Loucy (cell line): Measurements from ENCODE around the gene TRMT10C.

ENCODE experiments used
- H2AFZ ChIP-seq: fragments of 200-600 bp; sonication (generic); 2 replicates; pipeline ENCODE4 v1.6.0; 2016; ENCODE audit warnings: antibody characterized with exemption, mild to moderate bottlenecking, low read length, moderate library complexity
- H3F3A ChIP-seq: fragments of 200-600 bp; 2 replicates; pipeline ENCODE4 v1.6.0; 2016; ENCODE audit warnings: antibody characterized with exemption, low read depth, mild to moderate bottlenecking
- H3K27me3 ChIP-seq: fragments of 200-600 bp; sonication (generic); 2 replicates; pipeline ENCODE4 v1.6.1; 2014; ENCODE audit warnings: low read length, mild to moderate bottlenecking; ENCODE audit not compliant: insufficient read depth, poor library complexity, severe bottlenecking
- H3K36me3 ChIP-seq: fragments of 200-600 bp; sonication (generic); 2 replicates; pipeline ENCODE4 v1.6.1; 2016; ENCODE audit warnings: low read length; ENCODE audit not compliant: insufficient read depth
- H3K4me1 ChIP-seq: fragments of 200-600 bp; sonication (generic); 2 replicates; pipeline ENCODE4 v1.5.1; 2014; ENCODE audit warnings: low read length, mild to moderate bottlenecking; ENCODE audit not compliant: insufficient read depth, poor library complexity, severe bottlenecking
- H3K4me2 ChIP-seq: fragments of 200-600 bp; sonication (generic); 2 replicates; pipeline ENCODE4 v1.6.0; 2014; ENCODE audit warnings: antibody characterized with exemption, low read length, low read depth, mild to moderate bottlenecking; ENCODE audit not compliant: poor library complexity, severe bottlenecking
- H3K4me3 ChIP-seq: fragments of 200-600 bp; sonication (generic); 2 replicates; pipeline ENCODE4 v1.5.1; 2014; ENCODE audit warnings: low read length, mild to moderate bottlenecking, mixed read lengths; ENCODE audit not compliant: poor library complexity, severe bottlenecking
- H3K79me2 ChIP-seq: fragments of 200-600 bp; sonication (generic); 2 replicates; pipeline ENCODE4 v1.6.1; 2014; ENCODE audit warnings: low read length; ENCODE audit not compliant: insufficient read depth
- H3K9ac ChIP-seq: fragments of 200-600 bp; sonication (generic); 2 replicates; pipeline ENCODE4 v1.6.0; 2014; ENCODE audit warnings: mild to moderate bottlenecking, low read depth, low read length, moderate library complexity; ENCODE audit not compliant: poor library complexity, severe bottlenecking
- H3K9me2 ChIP-seq: fragments of 200-600 bp; sonication (generic); replicated peaks from 2 replicates; pipeline ENCODE4 v1.6.1; 2016; ENCODE audit warnings: low read depth, low read length, mixed read lengths
- H3K9me3 ChIP-seq: fragments of 200-600 bp; sonication (generic); 2 replicates; pipeline ENCODE4 v1.6.1; 2014; ENCODE audit warnings: mild to moderate bottlenecking, antibody characterized with exemption, low read length, low read depth; ENCODE audit not compliant: insufficient read depth
- H4K20me1 ChIP-seq: fragments of 200-600 bp; sonication (generic); 2 replicates; pipeline ENCODE4 v1.6.0; 2014; ENCODE audit warnings: antibody characterized with exemption, low read length, mild to moderate bottlenecking; ENCODE audit not compliant: insufficient read depth, poor library complexity, severe bottlenecking
- CTCF ChIP-seq: fragments of 200-600 bp; sonication (generic); conservative IDR thresholded peaks from 2 replicates; pipeline ENCODE4 v1.5.1; 2014; ENCODE audit warnings: mild to moderate bottlenecking, antibody characterized with exemption, low read length
- EZH2phosphoT487 ChIP-seq: fragments of 200-600 bp; IDR thresholded peaks from 2 replicates; pipeline ENCODE4 v1.6.1; 2018; ENCODE audit warnings: antibody characterized with exemption, mild to moderate bottlenecking, moderate library complexity, borderline replicate concordance

The TRMT10C gene

GRCh38 chr3:101561630-101562328 lies at the start of gene TRMT10C:
TRMT10C (plus strand) TSS chr3:101561868; CDS start chr3:101564782, 2,914 bp downstream.
- no peaks in the 10 kb centered on the region for H3K9me2 ChIP-seq
- H3K4me3 ChIP-seq = peak within 1 kb of the TSS; percentile 87
- peaks cover 11% of the 10 kb centered on the region for H3K4me1 ChIP-seq
- peaks cover 33% of the 10 kb centered on the region for H3K27me3 ChIP-seq
- H3K9me3 ChIP-seq = no peaks in the 10 kb centered on the region
- peak within 1 kb of the TSS; percentile 83 for H3K4me2 ChIP-seq
- TF ChIP-seq EZH2phosphoT487 (no peak), CTCF (no peak)
- H4K20me1 ChIP-seq = peaks cover 42% of the 10 kb centered on the region
- H3K79me2 ChIP-seq = peaks cover 53% of the 10 kb centered on the region
- peak within 1 kb of the TSS; percentile 88 for H3K9ac ChIP-seq
- H3K36me3 ChIP-seq = peaks cover 20% of the 10 kb centered on the region; the same call in 1 of the 2 replicates
- no peaks in the 10 kb centered on the region for H3F3A ChIP-seq
- H2AFZ ChIP-seq = peak within 1 kb of the TSS; percentile 74

DNA sequence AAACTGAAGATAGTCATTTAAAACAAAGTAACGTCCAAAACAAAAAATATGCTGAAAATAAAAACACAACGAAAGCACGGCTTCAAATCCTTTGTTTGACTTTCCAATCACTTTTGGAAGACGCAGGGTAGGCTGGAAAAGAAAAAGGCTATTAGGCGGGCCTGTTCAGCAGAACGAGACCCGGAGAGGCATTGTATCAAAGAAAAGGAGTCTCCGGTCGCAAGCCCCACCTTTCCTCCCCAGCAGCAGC lies 49.3 kb upstream of the TRMT10C start:
- TF ChIP-seq CTCF (no peak), EZH2phosphoT487 (no peak)
- H2AFZ ChIP-seq = peak overlapping the region; percentile 84
- H3K4me2 ChIP-seq = peak overlapping the region; percentile 86
- H3K27me3 ChIP-seq = no peaks in the 10 kb centered on the region
- H3K79me2 ChIP-seq = peaks cover 56% of the 10 kb centered on the region
- H3K4me3 ChIP-seq = peak overlapping the region; percentile 88
- H3K4me1 ChIP-seq = peaks cover 47% of the 10 kb centered on the region
- H3K9ac ChIP-seq = peak overlapping the region; percentile 92
- H3F3A ChIP-seq = no peaks in the 10 kb centered on the region; the same call in 1 of the 2 replicates
- H3K9me3 ChIP-seq = no peaks in the 10 kb centered on the region
- no peaks in the 10 kb centered on the region for H3K9me2 ChIP-seq
- no peaks in the 10 kb centered on the region for H3K36me3 ChIP-seq
- H4K20me1 ChIP-seq = peaks cover 25% of the 10 kb centered on the region

DNA sequence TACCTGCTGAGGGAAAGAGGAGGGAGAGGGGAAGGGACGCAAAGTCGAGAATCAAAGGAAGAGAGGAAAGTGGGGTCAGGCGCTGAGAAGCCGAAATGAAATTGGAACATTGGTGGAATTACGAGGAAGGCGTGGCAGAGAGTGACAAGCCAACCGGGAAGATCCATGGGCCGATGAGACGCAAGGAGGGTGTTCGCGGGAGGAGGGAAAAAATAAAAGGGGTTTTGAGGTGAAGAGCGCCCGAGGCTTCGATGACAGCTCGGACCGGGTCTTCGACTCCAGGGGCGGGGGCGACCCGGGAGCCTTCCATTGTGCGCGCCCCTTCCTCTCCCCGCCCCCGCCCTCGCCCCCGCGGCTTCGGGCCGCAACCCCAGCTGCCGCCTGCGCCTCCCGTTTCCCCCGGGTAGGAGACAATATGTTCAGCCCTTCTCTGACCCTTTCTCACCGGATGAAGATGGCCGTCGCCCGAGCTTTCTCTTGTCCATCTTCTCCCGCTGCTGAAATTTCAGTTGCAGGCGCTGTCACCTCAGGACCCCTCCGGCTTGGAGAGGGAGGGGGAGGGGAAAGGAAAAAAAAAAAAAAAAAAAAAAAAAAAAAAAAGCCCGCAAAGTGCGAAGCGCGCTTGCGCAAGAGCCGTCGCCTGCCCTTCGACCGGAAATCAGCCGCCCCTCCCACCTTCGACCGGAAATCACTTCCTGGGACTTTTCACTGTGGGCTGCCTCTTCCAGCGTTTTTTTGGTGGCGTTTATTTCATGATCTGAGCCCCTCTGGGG lies 48.8 kb upstream of the TRMT10C start, which contains the start of gene SENP7:
TSS of gene SENP7 (minus strand) at position 567 of the 773 bp plus-strand sequence. CDS start at position 485, 82 bp downstream.
- Histone ChIP-seq H3K9ac (peak within 1 kb of the TSS; percentile 92), H3K27me3 (no peaks in the 10 kb centered on the region), H3K9me3 (no peaks in the 10 kb centered on the region), H3F3A (no peaks in the 10 kb centered on the region; the same call in 1 of the 2 replicates), H3K4me2 (peak within 1 kb of the TSS; percentile 86), H3K9me2 (no peaks in the 10 kb centered on the region), H3K4me1 (peaks cover 47% of the 10 kb centered on the region), H4K20me1 (peaks cover 25% of the 10 kb centered on the region), H3K79me2 (peaks cover 51% of the 10 kb centered on the region), H2AFZ (peak within 1 kb of the TSS; percentile 85), H3K4me3 (peak within 1 kb of the TSS; percentile 88), H3K36me3 (no peaks in the 10 kb centered on the region)
- TF ChIP-seq CTCF (no peak), EZH2phosphoT487 (no peak)
